Heart left ventricle (tissue), 13 donors: ENCODE data around the gene RBM47.

ENCODE experiments used
- CTCF ChIP-seq, 12 donors: fragments of 200-600 bp; sonication (generic) in 4 of 12; IDR thresholded peaks; one replicate each; pipeline versions ENCODE4 v1.5.0 to v1.8.0; 2018 to 2022; ENCODE audit warnings: antibody characterized with exemption in 12 of 12, mild to moderate bottlenecking in 5 of 12
- POLR2A ChIP-seq, 2 donors: fragments of 450-650 bp; IDR thresholded peaks; one replicate each; pipeline ENCODE4 v1.6.1; 2017; ENCODE audit warnings: antibody characterized with exemption in 2 of 2, mild to moderate bottlenecking in 2 of 2, moderate library complexity in 2 of 2
- donor health status: ischemic (EF 13 %, LVEDD 7.1; RV severe dilation, severe dysfunction).
- donor health status: DM: no; HTN: yes; CAD: no.
- donor health status: DM: no; HTN: no; CAD: no.
- donor health status: ischemic (EF 25% LVEDD 6.9; RV normal size, moderate dysfunction).
- donor health status: ischemic (EF 25% LVEDD 5.7; RV mildly dilated, moderate dysfunction).
- donor health status: ischemic (EF 35%, LVEDD 5.7; RV mildly dilated, moderate dysfunction).
- donor health status: nonischemic (EF 11% LVEDD 7.7; RV severe dilation, severe dysfunction).
- donor health status: DM: yes; HTN: yes; CAD: no.
- donor health status: PGD.
- donor health status: ischemic (EF 29% LVEDD 5.4; RV normal size, mild dysfunction).
- donor health status: nonischemic (EF 23%, LVEDD 6.1; RV moderate dilation, normal function).

- no peak for TF ChIP-seq CTCF (IDR thresholded peaks at IDR 0.05)
- no peak for TF ChIP-seq POLR2A (IDR thresholded peaks at IDR 0.05)
Measured at GRCh38 chr4:40401096-40401495, 228.6 kb downstream of the RBM47 start.
